Nephron (organoid): ENCODE measurements around the gene KATNAL1.
"Not testable (repeated sequence)": the region's sequence is repeated elsewhere in the genome, so short reads cannot be mapped to it uniquely, and the experiment has no call there.

ENCODE experiments used
- H3K27ac Mint-ChIP-seq, 3 experiments: 2 replicates each; pipeline ENCODE4 v1.8.0; 2020; ENCODE audit warnings: mixed read lengths in 3 of 3, mild to moderate bottlenecking in 2 of 3, moderate library complexity in 1 of 3
- H3K27me3 Mint-ChIP-seq: 2 replicates; pipeline ENCODE4 v1.8.0; 2021; ENCODE audit warnings: low read depth, mild to moderate bottlenecking, moderate library complexity, mixed read lengths
- H3K36me3 Mint-ChIP-seq: 2 replicates; pipeline ENCODE4 v1.8.0; 2020; ENCODE audit warnings: low read depth, mixed read lengths
- H3K4me1 Mint-ChIP-seq: 2 replicates; pipeline ENCODE4 v1.8.0; 2020; ENCODE audit warnings: mixed read lengths
- H3K4me3 Mint-ChIP-seq, 3 experiments: 2 replicates each; pipeline ENCODE4 v1.8.0; 2020; ENCODE audit warnings: mild to moderate bottlenecking in 3 of 3, mixed read lengths in 3 of 3, moderate library complexity in 2 of 3
- H3K9me3 Mint-ChIP-seq: 2 replicates; pipeline ENCODE4 v1.8.0; 2020; ENCODE audit warnings: mixed read lengths
- CTCF ChIP-seq, 3 experiments: fragments of 200-600 bp; sonication (generic); IDR thresholded peaks; one replicate each; pipeline ENCODE4 v1.5.0; 2021; ENCODE audit warnings: antibody characterized with exemption in 3 of 3; ENCODE audit not compliant: unreplicated experiment in 3 of 3

The KATNAL1 gene

GRCh38 chr13:30289533-30289932 lies 17.8 kb downstream of the KATNAL1 start:
- Mint-ChIP-seq H3K27ac (no peak overlapping the region), H3K36me3 (peaks cover 12% of the 10 kb centered on the region), H3K4me3 (no peak overlapping the region), H3K4me1 (no peaks in the 10 kb centered on the region), H3K9me3 (no peaks in the 10 kb centered on the region), H3K27me3 (no peaks in the 10 kb centered on the region)
- no peak for TF ChIP-seq CTCF (IDR thresholded peaks at IDR 0.05; ENCODE audit: unreplicated experiment in 3 of 3)

- H3K4me1 Mint-ChIP-seq, H3K9me3 Mint-ChIP-seq: not testable (repeated sequence)
Observed at GRCh38 chr13:30286059-30286458, 21.3 kb downstream of the KATNAL1 start.

GRCh38 chr13:30276178-30276577 lies 31.2 kb downstream of the KATNAL1 start:
- H3K27me3 Mint-ChIP-seq: no peaks in the 10 kb centered on the region
- no peaks in the 10 kb centered on the region for H3K9me3 Mint-ChIP-seq
- no peak for TF ChIP-seq CTCF (IDR thresholded peaks at IDR 0.05; ENCODE audit: unreplicated experiment in 3 of 3)
- no peak overlapping the region for H3K27ac Mint-ChIP-seq
- no peaks in the 10 kb centered on the region for H3K4me1 Mint-ChIP-seq
- no peak overlapping the region for H3K4me3 Mint-ChIP-seq
- peaks cover 57% of the 10 kb centered on the region for H3K36me3 Mint-ChIP-seq

More at GRCh38 chr13:30286059-30286458, 21.3 kb downstream of the KATNAL1 start:
- not testable (repeated sequence) for H3K27ac Mint-ChIP-seq, H3K4me3 Mint-ChIP-seq, H3K27me3 Mint-ChIP-seq
- H3K36me3 Mint-ChIP-seq: peaks cover 21% of the 10 kb centered on the region

GRCh38 chr13:30274083-30274482 lies 33.3 kb downstream of the KATNAL1 start:
- no peak for TF ChIP-seq CTCF (IDR thresholded peaks at IDR 0.05; ENCODE audit: unreplicated experiment in 3 of 3)
- Mint-ChIP-seq H3K27ac (no peak overlapping the region), H3K9me3 (no peaks in the 10 kb centered on the region), H3K4me3 (no peak overlapping the region), H3K27me3 (no peaks in the 10 kb centered on the region), H3K36me3 (peaks cover 58% of the 10 kb centered on the region), H3K4me1 (no peaks in the 10 kb centered on the region)

GRCh38 chr13:30270035-30270434 lies 37.3 kb downstream of the KATNAL1 start:
- not testable (repeated sequence) for H3K9me3 Mint-ChIP-seq, H3K27ac Mint-ChIP-seq, H3K4me3 Mint-ChIP-seq, H3K27me3 Mint-ChIP-seq, H3K4me1 Mint-ChIP-seq
- peaks cover 48% of the 10 kb centered on the region for H3K36me3 Mint-ChIP-seq

GRCh38 chr13:30268673-30269072 lies 38.7 kb downstream of the KATNAL1 start:
- Mint-ChIP-seq H3K4me3 (no peak overlapping the region), H3K4me1 (peaks cover 6% of the 10 kb centered on the region)
- TF ChIP-seq CTCF (IDR thresholded peaks at IDR 0.05; ENCODE audit: unreplicated experiment in 3 of 3): no peak

GRCh38 chr13:30266756-30267155 lies 40.6 kb downstream of the KATNAL1 start:
- Mint-ChIP-seq H3K27me3 (no peaks in the 10 kb centered on the region), H3K9me3 (peaks cover 5% of the 10 kb centered on the region), H3K27ac (no peak overlapping the region), H3K4me1 (peaks cover 6% of the 10 kb centered on the region), H3K36me3 (peaks cover 31% of the 10 kb centered on the region), H3K4me3 (no peak overlapping the region)
- TF ChIP-seq CTCF (IDR thresholded peaks at IDR 0.05; ENCODE audit: unreplicated experiment in 3 of 3): no peak

More at GRCh38 chr13:30268673-30269072, 38.7 kb downstream of the KATNAL1 start:
- Mint-ChIP-seq H3K36me3 (peaks cover 37% of the 10 kb centered on the region), H3K27ac (no peak overlapping the region), H3K9me3 (no peaks in the 10 kb centered on the region), H3K27me3 (no peaks in the 10 kb centered on the region)

- peaks cover 11% of the 10 kb centered on the region for H3K9me3 Mint-ChIP-seq
- H3K4me1 Mint-ChIP-seq: peaks cover 19% of the 10 kb centered on the region
- not testable (repeated sequence) for H3K27me3 Mint-ChIP-seq, H3K27ac Mint-ChIP-seq, H3K4me3 Mint-ChIP-seq
- peaks cover 36% of the 10 kb centered on the region for H3K36me3 Mint-ChIP-seq
Observed at GRCh38 chr13:30259149-30259733, 48.1 kb downstream of the KATNAL1 start.
